Endothelial cell of umbilical vein (primary cell): ENCODE results near the gene CTDSPL. TPM values are rescaled to one million over a fixed set of nuclear protein-coding genes. Genes with fewer than 3 reads are reported as not detected.

ENCODE experiments used
- BruUV-seq: library from RNA; stranded (reverse); fragments of 400-500 nt; replicated peaks from 2 replicates; lab custom pipeline; 2021; lab: Mats Ljungman, UMichigan
- CTCF ChIA-PET: fragments of 300-600, 350-600 bp; sonication (Branson Sonifier 250); formaldehyde crosslinking; loops from one replicate; lab custom pipeline; 2021; ENCODE audit warnings: antibody characterized with exemption, inconsistent platforms; lab: Charles Lee
- POLR2A ChIA-PET: fragments of 300-600, 350-600 bp; sonication (Branson Sonifier 250); formaldehyde crosslinking; loops from one replicate; lab custom pipeline; 2021; ENCODE audit warnings: antibody characterized with exemption, inconsistent platforms; lab: Charles Lee
- DNase-seq: peaks from one replicate; pipeline ENCODE4 v3.0.0-alpha.2; 2011; ENCODE audit warnings: low read depth, low spot score
- FAIRE-seq: peaks from 2 replicates; lab custom pipeline; 2011; peaks lifted over from hg19 to GRCh38; lab: Jason Lieb, UNC
- H2AFZ ChIP-seq: 2 replicates; pipeline ENCODE4 v1.6.0; 2012; ENCODE audit warnings: low read depth, low read length, control low read depth, inconsistent platforms
- H3K27ac ChIP-seq: 2 replicates; pipeline ENCODE4 v1.5.1; 2011; ENCODE audit warnings: low read depth, mild to moderate bottlenecking, control low read depth, low read length, moderate library complexity; ENCODE audit not compliant: insufficient read depth
- H3K27me3 ChIP-seq, 2 experiments: 2 replicates each; pipeline versions ENCODE4 v1.6.0 to v1.6.1; 2011; ENCODE audit warnings: low read length in 2 of 2, mixed read lengths in 1 of 2; ENCODE audit not compliant: control insufficient read depth in 2 of 2, insufficient read depth in 2 of 2
- H3K36me3 ChIP-seq, 2 experiments: 2 replicates in 1 of 2; 3 replicates in 1 of 2; pipeline ENCODE4 v1.5.1; 2011; ENCODE audit warnings: low read length in 2 of 2, mild to moderate bottlenecking in 1 of 2, moderate library complexity in 1 of 2; ENCODE audit not compliant: control insufficient read depth in 2 of 2, insufficient read depth in 2 of 2; ENCODE audit errors: extremely low read depth in 1 of 2
- H3K4me1 ChIP-seq: 3 replicates; pipeline ENCODE4 v1.5.1; 2011; ENCODE audit warnings: mild to moderate bottlenecking, low read length; ENCODE audit not compliant: control insufficient read depth, insufficient read depth; ENCODE audit errors: extremely low read depth
- H3K4me2 ChIP-seq: 2 replicates; pipeline ENCODE4 v1.6.1; 2011; ENCODE audit warnings: low read length, control low read depth, mixed read lengths; ENCODE audit not compliant: insufficient read depth
- H3K4me3 ChIP-seq, 3 experiments: fragments of 200-600 bp in 1 of 3; sonication (generic), shearing (Covaris generic) in 1 of 3; replicated peaks in 1 of 3; 2 replicates each; pipeline ENCODE4 v1.5.1; 2011 to 2016; ENCODE audit warnings: control low read depth in 3 of 3, low read length in 3 of 3, mild to moderate bottlenecking in 2 of 3, inconsistent platforms in 1 of 3, low read depth in 1 of 3, moderate library complexity in 1 of 3; ENCODE audit not compliant: insufficient read depth in 1 of 3
- H3K79me2 ChIP-seq: 2 replicates; pipeline ENCODE4 v1.6.0; 2012; ENCODE audit warnings: low read length, inconsistent platforms; ENCODE audit not compliant: control insufficient read depth, insufficient read depth
- H3K9ac ChIP-seq: replicated peaks from 2 replicates; pipeline ENCODE3; 2011; ENCODE audit warnings: low read length, control low read depth; ENCODE audit not compliant: insufficient read depth; ENCODE audit errors: extremely low read depth
- H3K9me1 ChIP-seq: replicated peaks from 3 replicates; pipeline ENCODE4 v1.6.0; 2011; ENCODE audit warnings: mild to moderate bottlenecking, low read length; ENCODE audit not compliant: control insufficient read depth, insufficient read depth; ENCODE audit errors: extremely low read depth
- H3K9me3 ChIP-seq: replicated peaks from 2 replicates; pipeline ENCODE4 v1.5.1; 2012; ENCODE audit warnings: low read length, inconsistent platforms; ENCODE audit not compliant: control insufficient read depth, insufficient read depth
- H4K20me1 ChIP-seq: replicated peaks from 2 replicates; pipeline ENCODE3; 2011; ENCODE audit warnings: mild to moderate bottlenecking, low read length; ENCODE audit not compliant: control insufficient read depth, insufficient read depth; ENCODE audit errors: extremely low read depth
- CTCF ChIP-seq, 2 donors: IDR thresholded peaks; 1 replicate in 1 of 2; 2 replicates in 1 of 2; pipeline ENCODE4 v1.5.1; 2011; ENCODE audit warnings: low read length in 2 of 2, mild to moderate bottlenecking in 2 of 2, moderate library complexity in 2 of 2, control low read depth in 1 of 2, inconsistent platforms in 1 of 2, low read depth in 1 of 2; ENCODE audit not compliant: insufficient read depth in 1 of 2; ENCODE audit errors: extremely low read depth in 1 of 2
- EZH2 ChIP-seq: IDR thresholded peaks from 2 replicates; pipeline ENCODE4 v1.6.1; 2012; ENCODE audit warnings: borderline replicate concordance, low read depth, mild to moderate bottlenecking, moderate library complexity, low read length, inconsistent platforms; ENCODE audit not compliant: severe bottlenecking
- FOS ChIP-seq: IDR thresholded peaks from 2 replicates; pipeline ENCODE4 v1.6.1; 2011; ENCODE audit warnings: mild to moderate bottlenecking, low read length, moderate library complexity, borderline replicate concordance; ENCODE audit not compliant: insufficient read depth
- GATA2 ChIP-seq: IDR thresholded peaks from 2 replicates; pipeline ENCODE4 v1.7.0; 2011; ENCODE audit warnings: low read depth, mild to moderate bottlenecking, moderate library complexity, mixed read lengths, low read length; ENCODE audit not compliant: insufficient read length, insufficient read depth
- JUN ChIP-seq: IDR thresholded peaks from 2 replicates; pipeline ENCODE4 v1.6.1; 2011; ENCODE audit warnings: borderline replicate concordance, low read depth; ENCODE audit not compliant: insufficient read length, insufficient read depth
- MAX ChIP-seq: IDR thresholded peaks from 2 replicates; pipeline ENCODE4 v1.6.1; 2011; ENCODE audit not compliant: insufficient read depth, insufficient read length
- MYC ChIP-seq: IDR thresholded peaks from one replicate; pipeline ENCODE4 v1.6.1; 2011; ENCODE audit warnings: mild to moderate bottlenecking, low read depth, low read length
- POLR2A ChIP-seq: IDR thresholded peaks from 2 replicates; pipeline ENCODE4 v1.6.1; 2012; ENCODE audit warnings: low read depth, mild to moderate bottlenecking, control low read depth, low read length
- POLR2AphosphoS5 ChIP-seq: IDR thresholded peaks from 2 replicates; pipeline ENCODE4 v1.6.1; 2012; ENCODE audit warnings: low read depth, mild to moderate bottlenecking, control low read depth, low read length, moderate library complexity; ENCODE audit not compliant: insufficient read depth
- dilution Hi-C: fragments of 300-500 bp; cut with MboI; formaldehyde crosslinking; loops from one replicate; pipeline ENCODE4 v1.15.0; 2019; ENCODE audit warnings: low sequenced_read_pairs; ENCODE audit not compliant: extremely low pct_ligation_motif_present
- intact Hi-C: fragments of 100-400 bp; cut with micrococcal nuclease; formaldehyde crosslinking; loops from one replicate; pipeline ENCODE4 v1.10.0; 2022
- polyA plus RNA-seq, 4 experiments: library from polyadenylated mRNA; depleted of rRNA in 3 of 4; stranded (reverse) in 3 of 4; unstranded in 1 of 4; fragments of >200 nt; gene quantifications; 2 replicates each; pipeline versions ENCODE4 v1.2.1 to v1.2.3, GENCODE V29; 2011 to 2012; ENCODE audit warnings: missing spikeins in 1 of 4
- total RNA-seq: library from RNA; stranded (reverse); gene quantifications from 2 replicates; pipeline ENCODE4 v1.2.3, GENCODE V29; 2021

Gene CTDSPL
- total and polyA plus RNA-seq, 2 donors (not counting 3 experiments of a cell fraction or from before 2014, with no cell fraction given): 30.1 to 43.2 TPM

GRCh38 chr3:37968199-37968598 is 106.5 kb downstream of the CTDSPL start:
- Histone ChIP-seq H3K9me1 (no peaks in the 10 kb centered on the region), H3K4me3 (no peak overlapping the region), H2AFZ (no peak overlapping the region), H4K20me1 (no peaks in the 10 kb centered on the region), H3K27ac (no peak overlapping the region), H3K27me3 (no peaks in the 10 kb centered on the region), H3K4me1 (peaks cover 7% of the 10 kb centered on the region), H3K9me3 (no peaks in the 10 kb centered on the region), H3K4me2 (no peak overlapping the region), H3K36me3 (peaks cover 0 to 1% of the 10 kb centered on the region in 2 experiments), H3K9ac (no peak overlapping the region), H3K79me2 (no peaks in the 10 kb centered on the region)
- no peak for TF ChIP-seq POLR2A
- TF ChIP-seq MAX: no peak
- TF ChIP-seq GATA2: no peak
- no peak for TF ChIP-seq FOS
- TF ChIP-seq EZH2: no peak
- no peak for TF ChIP-seq CTCF (IDR thresholded peaks at IDR 0.05; ENCODE audit: extremely low read depth in 1 of 2, insufficient read depth in 1 of 2, low read depth in 1 of 2, low read length in 2 of 2)
- no peak for TF ChIP-seq POLR2AphosphoS5
- TF ChIP-seq JUN: no peak
- no peak for TF ChIP-seq MYC
- DNase-seq: no peak
- POLR2A ChIA-PET: interaction anchor here (1.1 kb wide), 1 partner anchor 113 kb away, joined by 5 read pairs; no protein-coding TSS in a partner anchor
- intact Hi-C loops (no loop called here), dilution Hi-C loops (no loop called here)
- CTCF ChIA-PET: interaction anchor here (0.9 to 5.1 kb wide), 24 partner anchors 11 to 151 kb away, joined by 3 to 57 read pairs (median 5); partner anchors contain the start of genes CTDSPL and PLCD1
- no TSS peak for BruUV-seq
- no peak for FAIRE-seq
